Hepatocyte (in vitro differentiated cells): ENCODE results near the gene SLC38A10.
A peak's percentile ranks its signal among the peaks of the same experiment; 100 is the strongest.

Experiments
- EZH2 ChIP-seq: fragments of 200-600 bp; sonication (generic); IDR thresholded peaks from 2 replicates; pipeline ENCODE4 v1.6.1; 2016; ENCODE audit warnings: antibody characterized with exemption, mild to moderate bottlenecking, borderline replicate concordance
- TF ChIP-seq, protein P1 (sequence below): fragments of 200-600 bp; sonication (generic); IDR thresholded peaks from 2 replicates; pipeline ENCODE4 v1.5.1; 2016; ENCODE audit warnings: antibody characterized with exemption, mild to moderate bottlenecking; ENCODE audit not compliant: poor library complexity

DNA sequence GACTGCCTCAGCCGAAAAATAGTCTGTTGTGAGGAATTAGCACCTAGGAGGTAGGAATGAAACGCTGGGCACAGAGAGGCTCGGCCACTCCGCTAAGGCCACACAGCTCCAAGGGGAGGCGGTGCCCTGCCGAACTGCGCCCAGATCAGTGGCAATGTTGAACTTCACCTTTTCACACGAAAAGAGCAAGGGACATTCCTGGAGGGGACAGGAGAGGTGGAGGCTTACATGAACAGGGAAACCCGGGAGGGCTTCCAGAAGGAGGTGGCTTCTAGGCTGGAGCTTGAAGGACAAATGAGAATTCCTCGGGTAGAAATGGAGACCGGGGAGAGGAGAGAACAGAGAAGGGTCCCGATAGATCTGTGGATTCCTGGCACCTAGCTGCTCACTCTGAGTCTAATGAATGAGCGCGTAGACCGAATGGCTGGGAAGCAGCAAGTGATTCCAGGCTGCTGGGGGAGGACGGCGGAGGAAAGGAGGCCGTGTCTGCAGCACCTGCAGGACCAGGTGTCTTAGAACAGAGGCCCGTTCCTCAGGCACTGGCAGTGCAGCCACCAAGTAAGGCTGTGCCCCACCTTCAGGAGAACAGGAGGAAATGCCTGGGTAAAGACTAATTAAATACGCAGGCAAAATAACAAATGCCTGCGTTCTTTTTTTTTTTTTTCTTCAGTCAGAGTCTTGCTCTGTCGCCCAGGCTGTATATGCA, 722 bp upstream of the SLC38A10 start:
- TF ChIP-seq, protein P1, sequence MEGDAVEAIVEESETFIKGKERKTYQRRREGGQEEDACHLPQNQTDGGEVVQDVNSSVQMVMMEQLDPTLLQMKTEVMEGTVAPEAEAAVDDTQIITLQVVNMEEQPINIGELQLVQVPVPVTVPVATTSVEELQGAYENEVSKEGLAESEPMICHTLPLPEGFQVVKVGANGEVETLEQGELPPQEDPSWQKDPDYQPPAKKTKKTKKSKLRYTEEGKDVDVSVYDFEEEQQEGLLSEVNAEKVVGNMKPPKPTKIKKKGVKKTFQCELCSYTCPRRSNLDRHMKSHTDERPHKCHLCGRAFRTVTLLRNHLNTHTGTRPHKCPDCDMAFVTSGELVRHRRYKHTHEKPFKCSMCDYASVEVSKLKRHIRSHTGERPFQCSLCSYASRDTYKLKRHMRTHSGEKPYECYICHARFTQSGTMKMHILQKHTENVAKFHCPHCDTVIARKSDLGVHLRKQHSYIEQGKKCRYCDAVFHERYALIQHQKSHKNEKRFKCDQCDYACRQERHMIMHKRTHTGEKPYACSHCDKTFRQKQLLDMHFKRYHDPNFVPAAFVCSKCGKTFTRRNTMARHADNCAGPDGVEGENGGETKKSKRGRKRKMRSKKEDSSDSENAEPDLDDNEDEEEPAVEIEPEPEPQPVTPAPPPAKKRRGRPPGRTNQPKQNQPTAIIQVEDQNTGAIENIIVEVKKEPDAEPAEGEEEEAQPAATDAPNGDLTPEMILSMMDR = peak; percentile 36
- no peak for TF ChIP-seq EZH2
